Vagina (tissue), 2 donors: ENCODE data around the gene GRIP2. TPM values are rescaled to one million over a fixed set of nuclear protein-coding genes. Genes with fewer than 3 reads are reported as not detected.

Experiments
- DNase-seq, 2 donors: peaks; one replicate each; pipeline ENCODE4 v3.0.0-alpha.2; 2017; ENCODE audit errors: extremely low spot score in 2 of 2
- H3K27ac ChIP-seq: fragments of 200-600 bp; sonication (generic); one replicate; pipeline ENCODE4 v1.5.1; 2019
- H3K27me3 ChIP-seq: fragments of 200-600 bp; sonication (generic); one replicate; pipeline ENCODE4 v1.5.1; 2019
- H3K36me3 ChIP-seq, 2 donors: fragments of 200-600 bp; sonication (generic); one replicate each; pipeline ENCODE4 v1.5.1; 2017 to 2019
- H3K4me1 ChIP-seq: fragments of 200-600 bp; sonication (generic); one replicate; pipeline ENCODE4 v1.5.1; 2019
- H3K4me3 ChIP-seq, 2 donors: fragments of 200-600 bp; sonication (generic); 1 replicate in 1 of 2; 2 replicates in 1 of 2; pipeline ENCODE4 v1.5.1; 2016 to 2019
- H3K9me3 ChIP-seq: fragments of 200-600 bp; sonication (generic); one replicate; pipeline ENCODE4 v1.5.1; 2019
- POLR2A ChIP-seq, 2 donors: fragments of 450-650 bp; IDR thresholded peaks; one replicate each; pipeline ENCODE4 v1.6.1; 2017; ENCODE audit warnings: antibody characterized with exemption in 2 of 2, mild to moderate bottlenecking in 2 of 2, moderate library complexity in 2 of 2
- POLR2AphosphoS5 ChIP-seq, 2 donors: sonication (generic); formaldehyde crosslinking; IDR thresholded peaks; one replicate each; pipeline ENCODE4 v1.9.0; 2017; ENCODE audit warnings: antibody characterized with exemption in 2 of 2, mild to moderate bottlenecking in 2 of 2, low read depth in 1 of 2; ENCODE audit not compliant: insufficient read depth in 1 of 2
- intact Hi-C: fragments of 100-400 bp; cut with DNase I; formaldehyde crosslinking; loops from one replicate; pipeline ENCODE4 v1.15.1; 2023
- total RNA-seq: library from RNA; depleted of rRNA; stranded (reverse); fragments of >200 nt; gene quantifications from one replicate; pipeline ENCODE4 v1.2.3, GENCODE V29; 2016
- TF ChIP-seq, protein P1 (sequence below), 3 experiments: fragments of 450-650 bp in 2 of 3; fragments of 200-600 bp in 1 of 3; sonication (generic) in 1 of 3; IDR thresholded peaks; one replicate each; pipeline ENCODE4 v1.5.1; 2017 to 2019; ENCODE audit warnings: antibody characterized with exemption in 3 of 3, mild to moderate bottlenecking in 2 of 3, moderate library complexity in 2 of 3

Gene GRIP2
- total RNA-seq, 1 donor from 2014 or later = 0.98 TPM

DNA sequence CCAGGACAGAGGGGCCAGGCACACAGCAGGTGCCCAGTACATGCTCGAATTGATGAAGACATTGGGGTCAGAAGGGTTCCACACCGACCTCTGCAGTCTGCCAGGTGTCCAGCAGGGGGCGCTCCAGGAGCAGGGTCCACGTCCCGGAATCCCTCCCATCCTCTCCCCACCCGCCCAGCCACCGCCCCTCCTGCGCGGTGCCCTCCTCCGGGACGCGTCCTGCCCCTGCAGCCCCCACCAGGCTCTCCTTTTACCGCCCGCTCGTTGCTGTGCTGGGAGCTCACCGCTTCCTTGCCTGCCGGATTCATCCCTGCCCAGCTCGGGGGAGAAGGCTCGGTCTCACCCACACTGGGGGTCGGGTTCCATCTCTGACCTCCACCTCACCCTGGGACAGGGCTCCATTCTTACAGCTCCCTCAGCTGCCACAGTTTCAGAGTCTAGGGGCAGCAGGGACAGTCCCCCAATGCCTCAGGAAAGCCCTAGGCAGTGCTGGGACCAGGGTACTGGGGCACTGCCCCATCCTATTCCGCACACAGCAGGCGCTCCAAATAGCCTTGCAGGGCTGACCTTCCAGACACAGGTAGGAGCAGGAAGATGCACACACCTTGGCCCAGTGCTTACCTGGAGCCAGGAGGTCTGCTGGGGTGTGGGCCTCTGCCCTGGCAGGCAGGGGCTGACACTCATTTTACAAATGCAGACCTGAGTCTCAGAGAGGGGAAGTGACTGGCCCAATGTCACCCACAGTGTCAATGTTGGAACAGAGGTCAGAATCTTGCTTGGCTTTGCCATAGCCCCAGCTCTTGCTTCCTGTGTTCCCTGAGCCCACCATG, 31.0 kb downstream of the GRIP2 start:
- Histone ChIP-seq H3K9me3 (no peaks in the 10 kb centered on the region), H3K27me3 (no peaks in the 10 kb centered on the region), H3K4me3 (no peak overlapping the region), H3K36me3 (no peaks in the 10 kb centered on the region), H3K27ac (no peak overlapping the region), H3K4me1 (peaks cover 8% of the 10 kb centered on the region)
- intact Hi-C loops = loop anchor here (2.0 kb wide), 1 partner anchor 40 kb away; no protein-coding TSS in a partner anchor
- TF ChIP-seq, protein P1, sequence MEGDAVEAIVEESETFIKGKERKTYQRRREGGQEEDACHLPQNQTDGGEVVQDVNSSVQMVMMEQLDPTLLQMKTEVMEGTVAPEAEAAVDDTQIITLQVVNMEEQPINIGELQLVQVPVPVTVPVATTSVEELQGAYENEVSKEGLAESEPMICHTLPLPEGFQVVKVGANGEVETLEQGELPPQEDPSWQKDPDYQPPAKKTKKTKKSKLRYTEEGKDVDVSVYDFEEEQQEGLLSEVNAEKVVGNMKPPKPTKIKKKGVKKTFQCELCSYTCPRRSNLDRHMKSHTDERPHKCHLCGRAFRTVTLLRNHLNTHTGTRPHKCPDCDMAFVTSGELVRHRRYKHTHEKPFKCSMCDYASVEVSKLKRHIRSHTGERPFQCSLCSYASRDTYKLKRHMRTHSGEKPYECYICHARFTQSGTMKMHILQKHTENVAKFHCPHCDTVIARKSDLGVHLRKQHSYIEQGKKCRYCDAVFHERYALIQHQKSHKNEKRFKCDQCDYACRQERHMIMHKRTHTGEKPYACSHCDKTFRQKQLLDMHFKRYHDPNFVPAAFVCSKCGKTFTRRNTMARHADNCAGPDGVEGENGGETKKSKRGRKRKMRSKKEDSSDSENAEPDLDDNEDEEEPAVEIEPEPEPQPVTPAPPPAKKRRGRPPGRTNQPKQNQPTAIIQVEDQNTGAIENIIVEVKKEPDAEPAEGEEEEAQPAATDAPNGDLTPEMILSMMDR (IDR thresholded peaks at IDR 0.05) = peak; percentile 68 to 99 (median 73)
- TF ChIP-seq POLR2A (IDR thresholded peaks at IDR 0.05) = no peak
- DNase-seq = no peak

DNA sequence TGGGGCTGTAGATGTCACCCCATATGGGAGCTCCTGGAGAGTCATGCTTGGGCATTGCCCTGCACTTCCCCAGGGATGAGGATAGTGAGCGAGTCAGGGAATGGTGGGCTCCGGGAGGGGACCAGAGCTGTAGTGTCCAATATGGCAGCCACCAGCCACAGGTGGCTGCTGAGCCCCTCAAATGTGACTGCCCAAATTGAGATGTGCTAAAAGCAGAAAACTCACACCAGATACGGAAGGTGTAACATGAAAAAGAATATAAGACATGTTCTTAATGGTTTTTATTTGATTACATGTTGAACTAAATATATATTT, 31.7 kb downstream of the GRIP2 start:
- intact Hi-C loops = loop anchor here (2.0 kb wide), 1 partner anchor 40 kb away; no protein-coding TSS in a partner anchor
- H3K27me3 ChIP-seq = no peaks in the 10 kb centered on the region
- no peak for DNase-seq

GRCh38 chr3:14507757-14508504, 32.2 kb downstream of the GRIP2 start:
- H3K27me3 ChIP-seq = no peaks in the 10 kb centered on the region
- no peak for DNase-seq
- H3K4me1 ChIP-seq = peaks cover 8% of the 10 kb centered on the region
- no peaks in the 10 kb centered on the region for H3K36me3 ChIP-seq
- H3K9me3 ChIP-seq = peaks cover 2% of the 10 kb centered on the region
- H3K27ac ChIP-seq = no peak overlapping the region
- intact Hi-C loops = loop anchor here (2.0 kb wide), 1 partner anchor 41 kb away; no protein-coding TSS in a partner anchor
- H3K4me3 ChIP-seq = no peak overlapping the region
- no peak for TF ChIP-seq POLR2A (IDR thresholded peaks at IDR 0.05)
- TF ChIP-seq POLR2AphosphoS5 (IDR thresholded peaks at IDR 0.05; ENCODE audit: insufficient read depth in 1 of 2, low read depth in 1 of 2) = no peak
- TF ChIP-seq, protein P1 (IDR thresholded peaks at IDR 0.05) = no peak

More for the DNA sequence above, 31.7 kb downstream of the GRIP2 start:
- Histone ChIP-seq H3K4me3 (no peak overlapping the region), H3K27ac (no peak overlapping the region), H3K36me3 (no peaks in the 10 kb centered on the region), H3K9me3 (no peaks in the 10 kb centered on the region), H3K4me1 (peaks cover 8% of the 10 kb centered on the region)
- TF ChIP-seq POLR2AphosphoS5 (IDR thresholded peaks at IDR 0.05; ENCODE audit: insufficient read depth in 1 of 2, low read depth in 1 of 2) = no peak
- no peak for TF ChIP-seq POLR2A (IDR thresholded peaks at IDR 0.05)
- TF ChIP-seq, protein P1 (IDR thresholded peaks at IDR 0.05) = no peak

DNA sequence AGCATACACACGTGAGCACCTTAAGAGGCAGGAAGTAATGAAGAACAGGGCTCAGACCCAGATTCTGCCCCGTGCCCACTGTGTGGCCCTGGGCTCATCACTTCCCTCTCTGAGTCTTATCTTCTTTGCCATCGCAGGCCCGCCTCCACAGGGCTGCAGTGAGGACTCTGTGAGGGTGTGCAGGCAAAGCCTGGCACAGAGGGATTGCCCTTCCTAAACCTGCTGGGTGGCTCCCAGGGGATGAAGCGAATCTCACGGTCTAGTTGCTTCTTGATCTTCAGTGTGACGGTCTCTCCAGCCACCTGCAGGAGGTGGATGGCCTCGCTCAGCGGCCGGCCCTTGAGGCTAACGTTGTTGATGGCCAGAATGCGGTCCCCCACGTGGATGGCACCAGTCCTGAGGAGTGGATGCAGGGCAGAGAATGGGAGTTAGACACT, 32.8 kb downstream of the GRIP2 start:
- H3K4me3 ChIP-seq = no peak overlapping the region
- no peak for DNase-seq
- no peaks in the 10 kb centered on the region for H3K36me3 ChIP-seq
- no peak overlapping the region for H3K27ac ChIP-seq
- H3K9me3 ChIP-seq = peaks cover 6% of the 10 kb centered on the region
- peaks cover 8% of the 10 kb centered on the region for H3K4me1 ChIP-seq
- H3K27me3 ChIP-seq = no peaks in the 10 kb centered on the region
- TF ChIP-seq, protein P1 (IDR thresholded peaks at IDR 0.05) = no peak
- TF ChIP-seq POLR2AphosphoS5 (IDR thresholded peaks at IDR 0.05; ENCODE audit: insufficient read depth in 1 of 2, low read depth in 1 of 2) (no peak), POLR2A (IDR thresholded peaks at IDR 0.05) (no peak)
- intact Hi-C loops = no loop called here
